Measurements from ENCODE around the gene RPL31. TPM values are rescaled to one million over a fixed set of nuclear protein-coding genes. Genes with fewer than 3 reads are reported as not detected.
A peak's percentile ranks its signal among the peaks of the same experiment; 100 is the strongest.

Gene RPL31
- total and polyA plus RNA-seq, 4 donors: 1,020 to 6,954 (median 2,548) TPM

- Histone ChIP-seq H3K9me3 (ENCODE audit: control insufficient read depth in 4 of 4, insufficient read depth in 3 of 4, low read length in 3 of 4) (no peaks in the 10 kb centered on the region), H3K27ac (ENCODE audit: low read depth in 1 of 2, low read length in 1 of 2) (no peak overlapping the region), H3K4me1 (ENCODE audit: control insufficient read depth in 5 of 5, insufficient read depth in 5 of 5, low read length in 5 of 5) (peaks cover 0 to 4% (median 0%) of the 10 kb centered on the region in 5 donors), H3K36me3 (ENCODE audit: control insufficient read depth in 4 of 4, insufficient read depth in 4 of 4, low read length in 4 of 4) (peaks cover 0 to 23% (median 8%) of the 10 kb centered on the region in 4 donors), H3K9ac (ENCODE audit: insufficient read depth in 1 of 2, low read length in 2 of 2) (no peak overlapping the region), H3K27me3 (ENCODE audit: control insufficient read depth in 3 of 3, insufficient read depth in 3 of 3, low read length in 2 of 3) (no peaks in the 10 kb centered on the region), H3K4me3 (no peak overlapping the region)
- TF ChIP-seq CTCF (IDR thresholded peaks at IDR 0.05; ENCODE audit: control extremely low read depth, extremely low read depth): no peak
- DNase-seq (no peak), ATAC-seq (ENCODE audit: insufficient read depth, low FRiP score) (no peak)
- WGBS, 2 donors: 90 to 93% methylated on average over 15 of the region's 15 CpGs
Measured at GRCh38 chr2:101026923-101027469, 24.9 kb downstream of the RPL31 start.

GRCh38 chr2:101027852-101028251, 25.8 kb downstream of the RPL31 start:
- Histone ChIP-seq H3K36me3 (ENCODE audit: control insufficient read depth in 4 of 4, insufficient read depth in 4 of 4, low read length in 4 of 4) (peaks cover 0 to 21% (median 11%) of the 10 kb centered on the region in 4 donors), H3K27ac (ENCODE audit: low read depth in 1 of 2, low read length in 1 of 2) (no peak overlapping the region), H3K27me3 (ENCODE audit: control insufficient read depth in 3 of 3, insufficient read depth in 3 of 3, low read length in 2 of 3) (no peaks in the 10 kb centered on the region), H3K4me3 (no peak overlapping the region), H3K4me1 (ENCODE audit: control insufficient read depth in 5 of 5, insufficient read depth in 5 of 5, low read length in 5 of 5) (peaks cover 0 to 4% (median 0%) of the 10 kb centered on the region in 5 donors), H3K9me3 (ENCODE audit: control insufficient read depth in 4 of 4, insufficient read depth in 3 of 4, low read length in 3 of 4) (no peaks in the 10 kb centered on the region), H3K9ac (ENCODE audit: insufficient read depth in 1 of 2, low read length in 2 of 2) (no peak overlapping the region)
- 95% methylated on average over 8 of the region's 8 CpGs for WGBS, 2 donors
- ATAC-seq (ENCODE audit: insufficient read depth, low FRiP score) (no peak), DNase-seq (no peak)
- no peak for TF ChIP-seq CTCF (IDR thresholded peaks at IDR 0.05; ENCODE audit: control extremely low read depth, extremely low read depth)

GRCh38 chr2:101030866-101031554, 28.9 kb downstream of the RPL31 start:
- Histone ChIP-seq H3K4me1 (ENCODE audit: control insufficient read depth in 5 of 5, insufficient read depth in 5 of 5, low read length in 5 of 5) (peaks cover 0 to 4% (median 0%) of the 10 kb centered on the region in 5 donors), H3K27me3 (ENCODE audit: control insufficient read depth in 3 of 3, insufficient read depth in 3 of 3, low read length in 2 of 3) (no peaks in the 10 kb centered on the region), H3K9me3 (ENCODE audit: control insufficient read depth in 4 of 4, insufficient read depth in 3 of 4, low read length in 3 of 4) (no peaks in the 10 kb centered on the region), H3K36me3 (ENCODE audit: control insufficient read depth in 4 of 4, insufficient read depth in 4 of 4, low read length in 4 of 4) (peaks cover 0 to 37% (median 18%) of the 10 kb centered on the region in 4 donors), H3K27ac (ENCODE audit: low read depth in 1 of 2, low read length in 1 of 2) (peak overlapping the region; percentile 17 to 30), H3K4me3 (no peak overlapping the region), H3K9ac (ENCODE audit: insufficient read depth in 1 of 2, low read length in 2 of 2) (no peak overlapping the region)
- DNase-seq (no peak), ATAC-seq (ENCODE audit: insufficient read depth, low FRiP score) (no peak)
- no peak for TF ChIP-seq CTCF (IDR thresholded peaks at IDR 0.05; ENCODE audit: control extremely low read depth, extremely low read depth)
- WGBS, 2 donors: 70 to 74% methylated on average over 10 of the region's 10 CpGs

All from lung (tissue), 12 donors.